HG02588 (cell line): ENCODE data around the gene MUC20.
"Not testable (repeated sequence)": the region's sequence is repeated elsewhere in the genome, so short reads cannot be mapped to it uniquely, and the experiment has no call there.

Experiments used
- ATAC-seq: cut with Tn5 transposase; IDR thresholded peaks from one replicate; pipeline ENCODE4 v1.9.1; 2021; ENCODE audit warnings: mild to moderate bottlenecking, moderate library complexity; ENCODE audit not compliant: unreplicated experiment

The MUC20 gene

DNA sequence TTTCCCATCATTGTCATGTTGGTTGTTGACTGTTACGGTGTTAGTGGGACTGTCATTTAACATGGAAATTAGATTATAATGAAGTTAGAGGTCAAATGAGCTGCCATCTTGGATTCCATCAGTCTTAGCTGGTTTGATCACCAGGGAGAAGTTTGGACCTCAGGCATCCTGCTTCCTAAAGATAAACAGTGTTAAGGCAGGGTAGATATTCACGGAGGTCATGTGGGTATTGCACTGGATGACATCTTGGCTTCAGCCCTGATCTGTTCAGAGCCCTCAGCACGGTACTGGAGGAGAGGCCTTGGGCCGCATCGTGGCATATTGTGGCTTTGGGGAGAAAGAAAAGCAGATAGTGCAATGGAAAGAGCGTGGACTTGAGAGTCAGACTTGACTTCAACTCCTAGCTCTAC, 11.1 kb upstream of the MUC20 start:
- ATAC-seq, result no peak

DNA sequence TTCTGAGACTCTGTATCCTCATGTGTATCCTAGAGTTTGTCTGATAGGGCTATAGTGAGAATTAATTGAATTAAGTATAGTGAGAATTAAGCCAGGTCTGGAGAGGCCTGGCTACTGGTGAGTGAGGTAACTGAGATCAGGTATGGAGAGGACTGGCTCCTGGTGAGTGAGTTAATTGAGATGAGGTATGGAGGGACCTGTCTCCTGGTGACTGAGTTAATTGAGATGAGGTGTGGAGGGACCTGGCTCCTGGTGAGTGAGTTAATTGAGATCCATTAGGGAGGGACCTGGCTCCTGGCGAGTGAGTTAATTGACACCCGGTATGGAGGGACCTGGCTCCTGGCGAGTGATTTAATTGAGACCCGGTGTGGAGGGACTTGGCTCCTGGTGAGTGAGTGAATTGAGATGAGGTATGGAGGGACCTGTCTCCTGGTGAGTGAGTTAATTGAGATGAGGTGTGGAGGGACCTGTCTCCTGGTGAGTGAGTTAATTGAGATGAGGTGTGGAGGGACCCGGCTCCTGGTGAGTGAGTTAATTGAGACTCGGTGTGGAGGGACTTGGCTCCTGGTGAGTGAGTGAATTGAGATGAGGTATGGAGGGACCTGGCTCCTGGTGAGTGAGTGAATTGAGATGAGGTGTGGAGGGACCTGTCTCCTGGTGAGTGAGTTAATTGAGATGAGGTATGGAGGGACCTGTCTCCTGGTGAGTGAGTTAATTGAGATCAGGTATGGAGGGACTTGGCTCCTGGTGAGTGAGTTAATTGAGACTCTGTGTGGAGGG, 10.5 kb upstream of the MUC20 start:
- ATAC-seq, result not testable (repeated sequence)

DNA sequence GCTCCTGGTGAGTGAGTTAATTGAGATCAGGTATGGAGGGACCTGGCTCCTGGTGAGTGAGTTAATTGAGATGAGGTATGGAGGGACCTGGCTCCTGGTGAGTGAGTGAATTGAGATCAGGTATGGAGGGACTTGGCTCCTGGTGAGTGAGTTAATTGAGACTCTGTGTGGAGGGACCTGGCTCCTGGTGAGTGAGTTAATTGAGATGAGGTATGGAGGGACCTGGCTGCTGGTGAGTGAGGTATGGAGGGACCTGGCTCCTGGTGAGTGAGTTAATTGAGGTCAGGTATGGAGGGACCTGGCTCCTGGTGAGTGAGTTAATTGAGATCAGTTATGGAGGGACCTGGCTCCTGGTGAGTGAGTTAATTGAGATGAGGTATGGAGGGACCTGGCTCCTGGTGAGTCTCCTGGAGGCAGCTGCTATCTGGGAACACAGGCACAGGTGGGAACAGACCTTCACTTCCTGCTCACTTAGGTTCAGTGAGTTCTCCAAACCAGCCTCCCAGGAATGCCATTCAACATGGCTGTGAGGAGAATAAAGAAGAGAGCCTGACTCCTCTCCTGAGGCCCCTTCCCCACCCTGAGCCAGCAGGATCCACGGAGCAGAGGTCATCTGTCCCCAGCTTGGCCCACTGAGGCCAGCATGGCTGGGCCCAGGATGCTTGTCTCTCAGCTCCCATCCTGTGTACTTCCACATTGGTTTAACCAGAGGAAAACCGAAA, 9.5 kb upstream of the MUC20 start:
- ATAC-seq, result not testable (repeated sequence)

DNA sequence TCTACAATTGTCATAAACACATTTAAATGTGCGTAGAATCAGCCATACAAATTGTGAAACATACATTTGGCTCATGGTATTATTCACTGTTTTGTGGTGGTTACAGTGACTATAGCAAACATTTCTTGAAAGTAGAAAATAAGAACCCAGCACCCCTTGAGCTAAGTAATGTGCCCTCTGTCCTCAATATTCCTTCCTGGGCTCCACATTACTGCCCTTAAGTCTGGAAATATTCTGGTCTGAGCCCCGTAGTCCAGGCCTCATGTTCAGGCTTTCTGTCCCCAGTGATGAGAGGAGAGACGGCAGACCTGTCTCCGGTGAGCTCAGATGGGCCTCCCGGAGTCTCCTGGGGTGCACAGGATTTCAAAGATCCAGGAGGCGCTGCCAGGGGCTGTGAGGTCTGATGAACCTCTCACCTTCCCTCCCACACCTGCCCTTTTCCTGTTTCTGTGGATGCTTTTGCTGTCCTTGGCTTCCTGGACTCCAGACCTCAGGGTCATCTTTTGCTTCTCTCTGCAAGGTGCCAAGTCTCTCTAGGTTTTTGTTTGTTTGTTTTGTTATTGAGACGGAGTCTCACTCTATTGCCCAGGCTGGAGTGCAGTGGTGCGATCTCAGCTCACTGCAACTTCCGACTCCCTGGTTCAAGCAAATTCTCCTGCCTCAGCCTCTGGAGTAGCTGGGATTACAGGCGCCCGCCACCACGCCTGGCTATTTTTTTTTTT, 8.8 kb upstream of the MUC20 start:
- ATAC-seq, result no peak

DNA sequence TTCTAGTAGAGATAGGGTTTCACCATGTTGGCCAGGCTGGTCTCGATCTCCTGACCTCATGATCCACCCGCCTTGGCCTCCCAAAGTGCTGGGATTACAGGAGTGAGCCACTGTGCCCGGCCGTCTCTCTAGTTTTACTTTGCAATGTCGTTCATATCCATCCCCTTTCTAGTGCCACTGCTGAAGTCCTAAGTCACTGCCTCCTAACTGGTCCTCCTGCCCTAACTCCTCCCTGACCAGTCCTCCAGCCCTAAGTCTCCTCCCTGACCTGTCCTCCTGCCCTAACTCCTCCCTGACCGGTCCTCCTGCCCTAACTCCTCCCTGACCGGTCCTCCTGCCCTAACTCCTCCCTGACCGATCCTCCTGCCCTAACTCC, 8.3 kb upstream of the MUC20 start:
- not testable (repeated sequence) for ATAC-seq

DNA sequence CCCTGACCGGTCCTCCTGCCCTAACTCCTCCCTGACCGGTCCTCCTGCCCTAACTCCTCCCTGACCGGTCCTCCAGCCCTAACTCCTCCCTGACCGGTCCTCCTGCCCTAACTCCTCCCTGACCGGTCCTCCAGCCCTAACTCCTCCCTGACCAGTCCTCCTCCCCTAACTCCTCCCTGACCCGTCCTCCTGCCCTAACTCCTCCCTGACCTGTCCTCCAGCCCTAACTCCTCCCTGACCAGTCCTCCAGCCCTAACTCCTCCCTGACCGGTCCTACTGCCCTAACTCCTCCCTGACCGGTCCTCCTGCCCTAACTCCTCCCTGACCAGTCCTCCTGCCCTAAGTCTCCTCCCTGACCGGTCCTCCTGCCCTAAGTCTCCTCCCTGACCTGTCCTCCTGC, 7.6 kb upstream of the MUC20 start:
- ATAC-seq, result not testable (repeated sequence)

DNA sequence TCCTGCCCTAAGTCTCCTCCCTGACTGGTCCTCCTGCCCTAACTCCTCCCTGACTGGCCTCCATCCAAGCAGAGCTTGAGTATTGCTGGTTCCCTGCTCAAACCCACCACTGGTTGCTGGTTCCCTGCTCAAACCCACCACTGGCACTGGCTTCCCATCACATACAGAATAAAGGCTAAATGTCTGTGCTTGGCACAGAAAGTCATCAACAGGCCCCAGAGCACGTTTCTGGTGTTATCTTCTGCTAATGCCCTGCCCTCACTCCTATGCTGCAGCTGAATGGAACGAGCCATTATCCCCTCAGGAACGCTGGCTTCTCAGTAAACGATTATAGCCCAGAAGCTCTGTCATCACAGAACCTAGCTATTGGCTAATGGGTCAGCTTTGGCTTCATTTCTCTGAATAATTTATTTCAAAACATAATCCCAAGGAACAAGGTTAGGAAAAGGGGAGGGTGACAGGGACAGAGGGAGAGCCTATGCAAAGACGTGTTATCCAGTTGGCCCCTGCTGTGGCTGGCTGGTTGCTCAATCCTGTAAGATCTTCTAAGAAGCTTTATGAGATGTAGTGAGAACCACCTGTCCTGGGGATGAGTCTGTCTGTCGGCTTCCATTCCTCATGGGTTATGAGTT, 6.3 kb upstream of the MUC20 start:
- ATAC-seq, result no peak

DNA sequence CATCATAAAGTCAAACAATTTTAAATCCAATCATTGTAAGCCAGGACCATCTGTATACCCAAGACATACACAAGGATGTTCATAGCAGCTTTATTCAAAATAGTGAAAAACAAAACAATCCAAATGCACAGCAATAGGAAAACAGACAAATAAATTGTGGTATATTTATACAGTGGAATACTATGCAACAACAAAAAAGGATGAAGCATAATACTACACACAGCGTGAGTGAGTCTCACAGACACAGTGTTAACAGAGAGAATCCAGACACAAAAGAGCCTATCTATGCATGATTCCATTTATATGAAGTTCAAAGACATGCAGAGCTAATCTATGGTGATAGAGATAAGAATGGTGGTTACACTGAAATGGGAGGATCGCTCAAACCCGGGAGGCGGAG, 5.6 kb upstream of the MUC20 start:
- ATAC-seq, result no peak

DNA sequence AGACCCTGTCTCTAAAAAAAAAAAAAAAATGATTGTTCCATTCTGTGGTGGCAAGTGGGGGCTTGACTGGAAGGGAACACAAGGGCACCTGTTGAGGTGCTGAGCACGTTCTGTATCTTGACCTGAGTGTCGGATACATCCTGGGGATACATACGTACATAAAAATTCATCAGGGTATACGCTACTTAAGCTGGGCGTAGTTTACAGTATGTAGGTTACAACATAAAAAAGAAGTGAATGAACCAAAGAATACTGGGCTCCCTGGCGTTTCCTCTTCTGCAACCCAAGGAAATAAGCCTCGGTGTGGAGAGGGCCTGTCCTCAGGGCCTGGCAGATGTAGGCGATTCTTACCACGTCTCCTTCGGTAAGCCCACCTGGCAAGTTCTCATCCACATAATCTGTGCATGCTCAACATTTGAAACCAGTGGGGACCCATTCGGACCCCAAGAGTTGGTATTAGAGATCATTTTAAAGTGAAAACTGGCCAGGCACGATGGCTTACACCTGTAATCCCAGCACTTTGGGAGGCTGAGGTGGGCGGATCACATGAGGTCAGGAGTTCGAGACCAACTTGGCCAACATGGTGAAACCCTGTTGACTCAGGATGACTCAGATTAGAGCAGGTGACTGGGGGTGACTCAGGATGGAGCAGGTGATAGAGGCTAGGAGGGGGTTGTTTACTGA, 5.1 kb upstream of the MUC20 start:
- no peak for ATAC-seq

DNA sequence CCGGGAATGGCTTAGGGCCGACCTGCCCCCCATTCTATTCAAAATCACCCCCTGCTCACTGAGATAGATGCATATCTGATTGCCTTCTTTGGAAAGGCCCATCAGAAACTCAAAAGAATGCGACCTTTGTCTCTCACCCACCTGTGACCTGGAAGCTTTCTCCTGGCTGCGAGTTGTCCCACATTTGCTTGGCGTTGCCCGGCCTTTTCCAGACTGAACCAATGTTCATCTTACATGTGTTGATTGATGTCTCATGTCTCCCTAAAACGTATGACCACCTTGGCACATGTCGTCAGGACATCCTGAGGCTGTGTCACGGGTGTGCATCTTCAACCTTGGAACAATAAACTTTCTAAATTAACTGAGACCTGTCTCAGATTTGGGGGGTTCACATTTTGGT, 3.4 kb upstream of the MUC20 start:
- ATAC-seq, result no peak

DNA sequence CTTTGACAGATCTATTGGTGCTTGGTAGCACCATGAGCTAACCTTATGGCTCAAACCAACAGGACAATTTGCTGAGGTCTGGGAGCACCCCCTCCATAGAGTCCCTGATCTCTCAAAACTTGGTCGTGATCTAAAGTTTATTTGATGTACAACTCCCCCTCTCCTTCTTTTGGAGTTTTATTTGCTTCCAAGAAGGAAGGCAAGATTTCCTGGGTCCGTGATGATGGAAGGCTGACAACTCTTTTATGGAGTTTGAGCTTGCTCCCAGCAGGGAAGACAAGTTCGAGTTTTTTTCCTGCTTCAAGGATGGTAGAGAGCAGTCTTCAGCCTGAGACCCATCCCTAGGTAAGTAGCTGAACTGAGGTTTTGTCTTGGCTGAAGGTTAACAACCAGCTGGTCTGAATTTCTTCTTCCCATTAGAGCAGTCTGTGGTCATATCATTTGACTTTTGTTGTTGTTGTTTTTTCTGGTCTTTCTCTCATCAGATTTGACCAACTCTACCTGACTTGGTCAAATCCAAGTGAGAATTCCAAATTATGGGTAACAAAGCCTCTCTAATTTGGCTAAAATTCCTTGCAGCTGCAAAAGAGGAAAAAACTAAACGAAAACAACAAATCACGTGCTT, 2.8 kb upstream of the MUC20 start:
- no peak for ATAC-seq

DNA sequence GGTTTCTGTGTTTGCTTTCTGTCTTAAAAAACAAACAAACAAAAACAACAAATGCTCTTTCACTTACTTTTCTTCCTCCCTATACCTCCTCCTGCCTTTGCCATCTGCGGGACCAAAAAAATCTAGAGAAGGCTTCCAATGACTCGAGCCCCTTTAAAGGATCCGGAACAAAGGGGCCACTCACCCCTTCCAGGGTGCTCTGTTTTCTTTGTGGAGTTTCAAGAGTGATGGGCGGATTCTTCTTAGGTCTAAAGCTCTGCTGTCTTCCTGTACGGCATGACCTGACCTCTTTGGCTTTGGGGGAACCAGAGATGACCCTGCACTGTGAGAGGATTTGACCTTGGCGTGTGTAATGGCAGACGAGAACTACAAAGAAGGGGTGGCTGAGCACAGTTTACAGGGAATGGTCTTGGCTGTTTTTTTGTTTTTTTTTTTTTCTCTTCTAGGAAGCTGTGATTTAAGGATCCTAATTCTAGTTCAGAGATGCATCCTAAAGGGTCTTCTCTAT, 2.2 kb upstream of the MUC20 start:
- ATAC-seq, result no peak

DNA sequence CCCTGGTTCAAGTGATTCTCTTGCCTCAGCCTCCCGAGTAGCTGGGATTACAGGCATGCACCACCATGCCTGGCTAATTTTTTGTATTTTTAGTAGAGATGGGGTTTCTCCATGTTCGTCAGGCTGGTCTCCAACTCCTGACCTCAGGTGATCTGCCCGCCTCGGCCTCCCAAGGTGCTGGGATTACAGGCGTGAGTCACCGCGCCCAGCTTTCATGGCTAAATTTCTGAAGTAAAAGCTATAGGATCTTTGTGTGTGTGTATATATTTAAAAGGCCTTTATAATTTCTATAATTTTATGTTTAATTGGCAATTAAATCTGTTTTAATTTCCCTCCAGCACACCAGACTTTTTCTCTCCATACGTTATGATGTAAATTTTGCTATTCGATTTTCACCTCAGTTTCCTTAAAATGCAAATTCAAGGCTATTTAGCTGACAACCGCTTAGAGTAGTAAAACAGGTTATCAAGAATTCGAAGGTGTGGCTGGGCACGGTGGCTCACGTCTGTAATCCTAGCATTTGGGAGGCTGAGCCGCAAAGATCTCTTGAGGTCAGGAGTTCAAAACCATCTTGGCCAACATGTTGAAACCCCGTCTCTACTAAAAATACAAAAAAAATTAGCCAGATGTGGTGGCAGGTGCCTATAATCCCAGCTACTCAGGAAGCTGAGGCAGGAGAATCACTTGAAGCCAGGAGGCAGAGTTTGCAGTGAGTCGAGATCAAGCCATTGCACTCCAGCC, 1.1 kb upstream of the MUC20 start:
- not testable (repeated sequence) for ATAC-seq

DNA sequence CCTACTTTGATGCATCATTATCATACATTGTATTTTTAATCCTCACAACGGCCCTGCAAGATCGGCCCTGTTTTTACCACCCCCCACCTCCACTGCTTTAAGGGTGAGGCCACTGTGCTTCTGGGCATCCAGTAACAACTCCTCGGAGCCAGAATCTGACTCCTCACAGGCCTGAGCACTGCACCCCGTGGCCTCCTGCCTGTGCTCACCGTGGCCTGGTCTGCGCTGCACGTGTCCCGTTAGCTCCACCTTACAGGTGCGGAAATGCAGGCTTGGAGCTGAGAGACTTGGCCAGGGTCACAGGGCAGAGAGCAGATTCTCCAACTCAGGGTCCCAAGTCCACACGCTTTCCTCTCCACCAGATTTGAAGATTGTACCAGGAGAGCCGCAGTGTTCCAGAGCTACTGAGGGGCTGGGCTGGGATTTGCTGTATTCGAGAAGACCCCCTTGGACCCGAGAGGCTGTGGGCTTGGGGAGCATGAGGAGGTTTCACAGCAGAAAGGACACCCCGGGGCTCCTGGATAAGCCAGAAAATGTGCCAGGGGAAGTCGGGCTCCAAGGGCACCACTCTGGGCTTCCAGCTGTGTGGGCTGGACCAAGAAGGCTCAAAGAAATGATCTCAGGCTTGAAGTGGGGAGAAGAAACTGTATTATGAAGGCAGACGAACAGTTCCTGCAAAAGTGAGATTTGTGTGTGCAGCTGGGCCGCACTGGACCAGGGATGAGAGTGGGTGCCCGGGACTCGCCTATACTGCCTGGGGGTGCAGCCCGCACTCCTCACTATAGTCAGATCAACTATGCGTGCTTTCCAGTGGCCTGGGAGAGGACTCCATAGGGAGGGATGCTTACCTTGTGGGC, 1.6 kb downstream of the MUC20 start:
- not testable (repeated sequence) for ATAC-seq

DNA sequence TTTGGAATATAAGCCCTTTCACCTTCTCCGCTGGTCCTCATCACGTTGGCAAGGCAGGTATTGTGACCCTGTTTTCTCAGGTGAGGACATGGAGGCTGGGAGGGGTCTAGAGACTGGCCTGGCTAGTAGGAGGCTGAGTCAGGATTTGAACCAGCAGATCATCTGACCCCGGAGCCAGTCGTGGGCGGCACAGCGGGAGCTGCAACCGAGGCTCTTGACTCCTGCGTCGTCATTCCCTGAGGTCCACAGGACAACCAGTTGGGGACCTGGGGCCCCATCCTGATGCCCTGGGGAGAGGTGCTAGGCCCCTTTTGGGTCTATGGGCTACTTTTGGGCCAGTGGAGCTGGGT, 2.2 kb downstream of the MUC20 start:
- not testable (repeated sequence) for ATAC-seq

DNA sequence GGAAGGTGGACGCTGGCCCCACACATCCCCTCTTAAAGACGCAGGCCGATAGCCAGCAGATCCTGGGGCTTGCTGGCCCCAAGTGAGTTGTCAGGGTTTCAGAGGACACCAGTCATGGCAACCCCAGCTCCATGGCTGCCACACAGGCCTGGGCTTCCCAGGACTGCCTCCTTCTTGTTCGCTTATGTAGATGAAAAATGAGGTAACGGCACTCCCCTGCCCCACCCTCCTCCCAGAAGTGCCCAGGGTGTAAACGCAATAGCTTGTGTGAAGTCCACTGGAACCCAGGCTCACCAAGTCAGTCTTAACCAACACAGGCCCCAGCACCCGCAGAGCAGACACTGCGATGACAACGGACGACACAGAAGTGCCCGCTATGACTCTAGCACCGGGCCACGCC, 3.6 kb downstream of the MUC20 start:
- ATAC-seq, result not testable (repeated sequence)

DNA sequence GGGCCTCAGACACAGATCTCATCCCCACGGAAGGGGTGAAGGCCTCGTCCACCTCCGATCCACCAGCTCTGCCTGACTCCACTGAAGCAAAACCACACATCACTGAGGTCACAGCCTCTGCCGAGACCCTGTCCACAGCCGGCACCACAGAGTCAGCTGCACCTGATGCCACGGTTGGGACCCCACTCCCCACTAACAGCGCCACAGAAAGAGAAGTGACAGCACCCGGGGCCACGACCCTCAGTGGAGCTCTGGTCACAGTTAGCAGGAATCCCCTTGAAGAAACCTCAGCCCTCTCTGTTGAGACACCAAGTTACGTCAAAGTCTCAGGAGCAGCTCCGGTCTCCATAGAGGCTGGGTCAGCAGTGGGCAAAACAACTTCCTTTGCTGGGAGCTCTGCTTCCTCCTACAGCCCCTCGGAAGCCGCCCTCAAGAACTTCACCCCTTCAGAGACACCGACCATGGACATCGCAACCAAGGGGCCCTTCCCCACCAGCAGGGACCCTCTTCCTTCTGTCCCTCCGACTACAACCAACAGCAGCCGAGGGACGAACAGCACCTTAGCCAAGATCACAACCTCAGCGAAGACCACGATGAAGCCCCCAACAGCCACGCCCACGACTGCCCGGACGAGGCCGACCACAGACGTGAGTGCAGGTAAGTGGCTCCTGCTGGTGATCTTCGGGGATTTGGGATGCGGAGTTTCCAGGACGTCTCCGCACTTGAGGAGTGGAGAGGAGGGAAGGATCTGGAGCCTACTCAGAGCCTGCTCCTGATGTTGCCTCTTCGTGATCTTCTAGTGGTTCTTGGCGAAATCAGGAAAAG, 5.3 kb downstream of the MUC20 start:
- ATAC-seq, result not testable (repeated sequence)
